T47D (cell line): ENCODE results near the gene COL24A1.

ENCODE experiments used
- DNase-seq, 2 experiments: peaks; one replicate each; pipeline versions ENCODE4 v3.0.0 to v3.0.0-alpha.2; 2011 to 2012; ENCODE audit warnings: low read depth in 1 of 2, low spot score in 1 of 2
- JUND ChIP-seq: IDR thresholded peaks from 2 replicates; pipeline ENCODE4 v1.6.1; 2012; ENCODE audit warnings: low read depth
- in situ Hi-C: cut with HindIII; loops from 2 replicates; pipeline ENCODE4 v1.10.0; 2016; ENCODE audit warnings: low sequenced_read_pairs, low pct_unique_long_range_greater_than_20kb

Gene COL24A1

DNA sequence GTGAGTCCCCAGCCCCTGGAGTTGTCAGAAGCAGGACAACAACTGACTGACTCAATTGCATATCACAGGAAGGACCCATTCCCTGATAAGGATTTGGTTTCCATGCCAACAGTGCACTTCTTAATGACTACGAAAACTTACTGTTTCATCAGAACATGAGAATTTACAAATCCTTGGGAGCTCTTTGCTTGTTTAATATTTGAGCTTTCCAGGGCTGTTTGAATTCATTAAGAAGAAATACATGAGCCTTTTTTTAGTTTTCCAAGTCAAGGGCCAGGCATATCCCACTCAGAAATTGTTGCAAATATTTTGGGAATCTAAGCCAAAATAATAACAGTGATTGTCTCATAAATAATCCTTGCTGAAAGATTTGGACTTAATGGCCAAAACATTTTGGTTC is 27.2 kb upstream of the COL24A1 start:
- in situ Hi-C loops: no loop called here
- DNase-seq: no peak
- TF ChIP-seq JUND: no peak

DNA sequence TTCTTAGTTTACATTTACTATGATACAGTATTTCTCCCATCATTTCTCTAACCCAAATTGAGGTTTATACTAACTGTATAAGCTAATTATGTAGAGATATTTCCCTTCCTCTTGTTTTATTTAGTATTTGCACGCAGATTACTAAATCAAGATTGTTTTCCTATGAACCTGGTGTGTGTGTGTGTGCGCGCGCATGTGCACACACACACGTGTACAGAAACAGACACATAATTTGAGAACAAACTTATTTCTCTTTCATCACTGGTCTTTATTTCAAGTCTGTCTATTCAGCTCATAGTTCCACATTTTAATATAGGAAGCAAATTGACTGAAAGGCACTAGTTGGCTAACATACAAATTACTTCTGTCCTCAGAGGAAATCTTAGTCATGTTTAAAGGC is 19.7 kb upstream of the COL24A1 start:
- DNase-seq: no peak
- in situ Hi-C loops: no loop called here
- no peak for TF ChIP-seq JUND

GRCh38 chr1:86175756-86176155 is 19.2 kb upstream of the COL24A1 start:
- in situ Hi-C loops: no loop called here
- no peak for TF ChIP-seq JUND

DNA sequence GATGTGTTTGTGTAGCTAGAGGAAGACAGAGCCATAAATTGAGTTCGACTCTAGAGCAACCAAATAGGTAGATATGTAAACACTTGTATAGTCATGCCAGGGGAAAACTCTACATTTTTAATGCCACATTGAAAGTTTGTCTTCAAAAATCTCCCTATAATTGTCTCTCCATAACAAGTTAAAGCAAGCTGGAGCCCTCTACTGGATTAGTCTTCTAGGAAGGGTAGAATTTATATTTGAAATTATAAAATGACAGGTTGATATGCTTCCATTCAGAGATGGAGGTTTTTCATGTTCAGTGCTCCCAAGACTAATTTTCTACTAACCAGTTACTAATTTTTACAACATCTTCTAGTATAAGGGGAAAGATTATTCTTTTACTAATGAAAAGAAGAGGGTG is 13.1 kb upstream of the COL24A1 start:
- TF ChIP-seq JUND: no peak
- DNase-seq: peak in 1 of 2 experiments; percentile 18
- in situ Hi-C loops: no loop called here

More at GRCh38 chr1:86175756-86176155, 19.2 kb upstream of the COL24A1 start:
- DNase-seq: no peak

GRCh38 chr1:86159800-86160199 is 3.2 kb upstream of the COL24A1 start:
- DNase-seq: no peak
- in situ Hi-C loops: no loop called here
- TF ChIP-seq JUND: no peak

GRCh38 chr1:86155807-86156565 is 586 bp downstream of the COL24A1 start:
- no peak for DNase-seq
- TF ChIP-seq JUND: no peak
- in situ Hi-C loops: no loop called here

- DNase-seq: no peak
- in situ Hi-C loops: no loop called here
- no peak for TF ChIP-seq JUND
These were observed 1.3 kb downstream of the COL24A1 start for GRCh38 chr1:86155051-86155806.

- no peak for DNase-seq
- in situ Hi-C loops: no loop called here
- no peak for TF ChIP-seq JUND
These were observed 2.0 kb downstream of the COL24A1 start for GRCh38 chr1:86154571-86155050.

DNA sequence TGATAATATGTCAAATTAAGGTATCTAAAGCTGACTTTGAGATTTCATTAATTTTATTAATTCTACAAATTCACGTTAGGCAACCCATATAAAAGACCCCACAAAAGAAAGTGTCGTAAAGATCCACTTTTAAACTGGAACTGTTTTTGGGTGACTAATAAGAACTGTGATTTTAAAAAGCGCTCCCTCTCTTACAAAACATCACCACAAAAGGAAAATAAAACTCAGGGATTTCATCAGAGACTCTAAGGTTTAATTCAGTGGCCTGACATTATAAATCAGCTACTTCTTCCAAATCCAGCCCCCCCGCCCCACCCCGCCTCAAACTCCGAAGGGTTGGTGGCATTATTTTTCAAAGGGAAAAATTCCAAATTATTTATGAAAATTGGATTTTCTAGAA is 2.7 kb downstream of the COL24A1 start:
- DNase-seq: no peak
- in situ Hi-C loops: no loop called here
- TF ChIP-seq JUND: no peak

DNA sequence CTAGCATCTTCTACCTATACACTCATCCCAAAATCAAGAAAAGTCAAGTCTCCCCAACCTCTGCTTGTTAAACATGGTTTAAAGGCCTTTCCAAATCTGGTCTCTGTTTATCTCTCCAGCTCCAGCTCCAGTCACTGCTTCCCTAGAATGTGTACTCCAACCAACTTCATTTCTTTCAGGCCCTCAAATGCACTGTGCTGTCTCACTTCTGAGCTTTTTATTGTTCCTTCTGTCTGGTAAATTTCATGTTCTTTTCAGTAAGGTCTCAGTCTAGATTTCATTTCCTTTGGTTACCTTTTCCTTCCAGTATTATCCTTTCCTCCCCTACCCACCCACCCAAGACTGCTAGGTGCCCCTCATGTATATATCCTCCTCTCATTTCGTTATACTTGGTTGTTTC is 3.7 kb downstream of the COL24A1 start:
- DNase-seq: no peak
- in situ Hi-C loops: no loop called here
- no peak for TF ChIP-seq JUND

- in situ Hi-C loops: no loop called here
- no peak for DNase-seq
- TF ChIP-seq JUND: no peak
These were observed 5.1 kb downstream of the COL24A1 start for GRCh38 chr1:86151427-86151826.

DNA sequence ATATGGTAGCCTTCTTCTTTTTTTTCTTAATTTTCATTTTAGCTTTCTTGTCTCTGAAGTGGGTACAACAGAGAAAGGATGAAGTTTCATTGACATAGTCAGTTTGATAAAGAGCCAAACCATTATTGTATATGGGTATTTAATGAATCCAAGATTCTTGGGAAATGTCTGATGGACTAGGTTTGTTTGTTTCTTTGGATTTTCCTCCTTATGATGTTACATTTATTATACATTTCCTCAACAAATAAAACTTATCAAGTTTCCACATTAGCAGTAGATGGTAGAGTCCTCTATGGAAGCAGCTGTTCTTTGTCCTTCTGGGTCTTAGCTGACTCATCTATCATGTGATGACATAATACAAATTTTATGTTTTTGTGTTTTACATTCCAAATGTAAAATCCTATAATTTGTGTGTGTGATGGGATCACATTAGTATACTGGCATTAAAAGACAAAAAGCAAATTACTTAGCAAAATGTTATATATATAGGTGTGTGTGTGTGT is 6.0 kb downstream of the COL24A1 start:
- in situ Hi-C loops: no loop called here
- TF ChIP-seq JUND: no peak
- DNase-seq: no peak

DNA sequence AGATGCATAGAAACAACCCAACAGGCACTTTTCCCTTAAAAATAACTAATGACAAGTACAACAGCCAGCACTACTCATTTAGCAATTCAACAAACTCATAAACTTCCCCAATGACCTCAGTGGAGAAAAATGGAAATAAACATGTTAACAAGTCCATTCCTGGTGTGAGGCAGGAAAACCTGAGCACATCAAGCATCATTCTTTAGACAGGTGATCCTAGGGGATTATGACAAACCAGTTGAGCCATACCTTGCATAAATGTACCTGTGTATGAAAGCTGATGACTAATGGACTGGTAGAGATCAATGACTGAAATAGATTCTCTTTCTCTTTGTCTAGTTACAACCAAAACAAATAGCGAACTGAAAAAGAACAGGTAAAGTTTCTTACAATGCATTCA is 7.0 kb downstream of the COL24A1 start:
- in situ Hi-C loops: no loop called here
- TF ChIP-seq JUND: no peak

More for the DNA sequence above, 7.0 kb downstream of the COL24A1 start:
- no peak for DNase-seq
